Measurements from ENCODE around the gene CD58. TPM values are rescaled to one million over a fixed set of nuclear protein-coding genes. Genes with fewer than 3 reads are reported as not detected.
A peak's percentile ranks its signal among the peaks of the same experiment; 100 is the strongest.

The CD58 gene
- polyA plus RNA-seq, 1 of the 3 experiments (the other 2 are of a cell fraction) = 18.1 TPM

GRCh38 chr1:116518400-116518799, 52.4 kb downstream of the CD58 start:
- H3K9ac ChIP-seq = no peak overlapping the region
- no peak overlapping the region for H3K4me2 ChIP-seq
- no peak overlapping the region for H3K27ac ChIP-seq (ENCODE audit: low read depth in 2 of 2, low read length in 1 of 2)
- POLR2A ChIA-PET = no interaction called here
- H3K4me3 ChIP-seq (ENCODE audit: low read depth in 2 of 2, low read length in 1 of 2) = no peak overlapping the region
- DNase-seq = no peak
- CTCF ChIA-PET = interaction anchor here (5.9 kb wide), 1 partner anchor 379 kb away, joined by 36 read pairs; no protein-coding TSS in a partner anchor
- H3K4me1 ChIP-seq (ENCODE audit: control insufficient read depth in 1 of 2, insufficient read depth in 2 of 2, low read depth in 1 of 2, low read length in 1 of 2) = peaks cover 0 to 27% of the 10 kb centered on the region in 2 experiments; a peak in 2 of 4 replicates
- no peak for TF ChIP-seq NFIC (IDR thresholded peaks at IDR 0.05; ENCODE audit: borderline replicate concordance)
- no peak for TF ChIP-seq FOSL2 (IDR thresholded peaks at IDR 0.05; ENCODE audit: borderline replicate concordance, low read depth)
- TF ChIP-seq RAD21 (IDR thresholded peaks at IDR 0.05; ENCODE audit: low read length) = no peak
- TF ChIP-seq MEF2A (IDR thresholded peaks at IDR 0.05; ENCODE audit: borderline replicate concordance, low read depth) = no peak
- TF ChIP-seq USF1 (IDR thresholded peaks at IDR 0.05; ENCODE audit: borderline replicate concordance, low read depth) = no peak
- no peak for TF ChIP-seq CHD2 (IDR thresholded peaks at IDR 0.05; ENCODE audit: low read length, partially characterized antibody)
- no peak for TF ChIP-seq NRF1 (IDR thresholded peaks at IDR 0.05; ENCODE audit: low read depth, low read length)
- TF ChIP-seq EZH2phosphoT487 (IDR thresholded peaks at IDR 0.05; ENCODE audit: borderline replicate concordance, low read depth) = no peak
- TF ChIP-seq REST (IDR thresholded peaks at IDR 0.05; ENCODE audit: low read depth, low read length) = no peak
- no peak for TF ChIP-seq TCF12 (IDR thresholded peaks at IDR 0.05)
- no peak for TF ChIP-seq RFX5 (IDR thresholded peaks at IDR 0.05; ENCODE audit: low read length)
- H3K9me3 ChIP-seq = no peaks in the 10 kb centered on the region
- H3K9me2 ChIP-seq = no peaks in the 10 kb centered on the region
- 100% methylated on average over 3 of the region's 3 CpGs for WGBS (ENCODE audit: low lambda C conversion rate)
- H3K27me3 ChIP-seq (ENCODE audit: insufficient read depth) = no peaks in the 10 kb centered on the region
- no peaks in the 10 kb centered on the region for H3K79me2 ChIP-seq (ENCODE audit: insufficient read depth)
- H3F3A ChIP-seq (replicated peaks; ENCODE audit: insufficient read depth) = peaks cover 8% of the 10 kb centered on the region
- H3K36me3 ChIP-seq (replicated peaks in 1 of 2; ENCODE audit: control insufficient read depth in 1 of 2, insufficient read depth in 2 of 2, low read length in 1 of 2) = peaks cover 2 to 7% of the 10 kb centered on the region in 2 experiments
- no peak overlapping the region for H2AFZ ChIP-seq (ENCODE audit: low read depth)
- H4K20me1 ChIP-seq (ENCODE audit: insufficient read depth) = no peaks in the 10 kb centered on the region

- Histone ChIP-seq H3K9me3 (no peaks in the 10 kb centered on the region), H3K9ac (no peak overlapping the region), H3K9me2 (no peaks in the 10 kb centered on the region), H4K20me1 (ENCODE audit: insufficient read depth) (no peaks in the 10 kb centered on the region), H3K4me3 (ENCODE audit: low read depth in 2 of 2, low read length in 1 of 2) (no peak overlapping the region), H3K4me1 (ENCODE audit: control insufficient read depth in 1 of 2, insufficient read depth in 2 of 2, low read depth in 1 of 2, low read length in 1 of 2) (peaks cover 0 to 32% of the 10 kb centered on the region in 2 experiments; a peak in 2 of 4 replicates), H3K79me2 (ENCODE audit: insufficient read depth) (no peaks in the 10 kb centered on the region), H3K36me3 (replicated peaks in 1 of 2; ENCODE audit: control insufficient read depth in 1 of 2, insufficient read depth in 2 of 2, low read length in 1 of 2) (peaks cover 2 to 7% of the 10 kb centered on the region in 2 experiments), H3K27me3 (ENCODE audit: insufficient read depth) (no peaks in the 10 kb centered on the region), H3K4me2 (no peak overlapping the region), H2AFZ (ENCODE audit: low read depth) (no peak overlapping the region), H3K27ac (ENCODE audit: low read depth in 2 of 2, low read length in 1 of 2) (peak overlapping the region in 1 of 2 experiments; percentile 91; a peak in 2 of 4 replicates), H3F3A (replicated peaks; ENCODE audit: insufficient read depth) (peaks cover 2% of the 10 kb centered on the region)
- no peak for DNase-seq
- TF ChIP-seq MEF2A (IDR thresholded peaks at IDR 0.05; ENCODE audit: borderline replicate concordance, low read depth) = no peak
- TF ChIP-seq EP300 (IDR thresholded peaks at IDR 0.05; ENCODE audit: borderline replicate concordance in 1 of 2, low read depth in 1 of 2, low read length in 1 of 2) = no peak
- TF ChIP-seq TEAD4 (IDR thresholded peaks at IDR 0.05; ENCODE audit: borderline replicate concordance, insufficient read depth) = no peak
- no peak for TF ChIP-seq NFIC (IDR thresholded peaks at IDR 0.05; ENCODE audit: borderline replicate concordance)
- no peak for TF ChIP-seq GATA2 (CRISPR knock-in tag; IDR thresholded peaks at IDR 0.05)
- no peak for TF ChIP-seq GABPA (IDR thresholded peaks at IDR 0.05; ENCODE audit: low read depth)
- TF ChIP-seq CTCF (IDR thresholded peaks at IDR 0.05) = no peak
- TF ChIP-seq TAF1 (IDR thresholded peaks at IDR 0.05; ENCODE audit: borderline replicate concordance, low read depth, low read length) = no peak
- ChIA-PET POLR2A (no interaction called here), CTCF (interaction anchor here (1.3 to 6.8 kb wide), 6 partner anchors 13 to 377 kb away, joined by 3 to 36 read pairs (median 9); no protein-coding TSS in a partner anchor)
- 91% methylated on average over 5 of the region's 5 CpGs for WGBS (ENCODE audit: low lambda C conversion rate)
These were observed 54.2 kb downstream of the CD58 start for GRCh38 chr1:116516631-116517030.
